ENCODE measurements around the gene EIF1AX.
"Not testable (repeated sequence)": the region's sequence is repeated elsewhere in the genome, so short reads cannot be mapped to it uniquely, and the experiment has no call there.

EIF1AX gene, protein sequence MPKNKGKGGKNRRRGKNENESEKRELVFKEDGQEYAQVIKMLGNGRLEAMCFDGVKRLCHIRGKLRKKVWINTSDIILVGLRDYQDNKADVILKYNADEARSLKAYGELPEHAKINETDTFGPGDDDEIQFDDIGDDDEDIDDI

DNA sequence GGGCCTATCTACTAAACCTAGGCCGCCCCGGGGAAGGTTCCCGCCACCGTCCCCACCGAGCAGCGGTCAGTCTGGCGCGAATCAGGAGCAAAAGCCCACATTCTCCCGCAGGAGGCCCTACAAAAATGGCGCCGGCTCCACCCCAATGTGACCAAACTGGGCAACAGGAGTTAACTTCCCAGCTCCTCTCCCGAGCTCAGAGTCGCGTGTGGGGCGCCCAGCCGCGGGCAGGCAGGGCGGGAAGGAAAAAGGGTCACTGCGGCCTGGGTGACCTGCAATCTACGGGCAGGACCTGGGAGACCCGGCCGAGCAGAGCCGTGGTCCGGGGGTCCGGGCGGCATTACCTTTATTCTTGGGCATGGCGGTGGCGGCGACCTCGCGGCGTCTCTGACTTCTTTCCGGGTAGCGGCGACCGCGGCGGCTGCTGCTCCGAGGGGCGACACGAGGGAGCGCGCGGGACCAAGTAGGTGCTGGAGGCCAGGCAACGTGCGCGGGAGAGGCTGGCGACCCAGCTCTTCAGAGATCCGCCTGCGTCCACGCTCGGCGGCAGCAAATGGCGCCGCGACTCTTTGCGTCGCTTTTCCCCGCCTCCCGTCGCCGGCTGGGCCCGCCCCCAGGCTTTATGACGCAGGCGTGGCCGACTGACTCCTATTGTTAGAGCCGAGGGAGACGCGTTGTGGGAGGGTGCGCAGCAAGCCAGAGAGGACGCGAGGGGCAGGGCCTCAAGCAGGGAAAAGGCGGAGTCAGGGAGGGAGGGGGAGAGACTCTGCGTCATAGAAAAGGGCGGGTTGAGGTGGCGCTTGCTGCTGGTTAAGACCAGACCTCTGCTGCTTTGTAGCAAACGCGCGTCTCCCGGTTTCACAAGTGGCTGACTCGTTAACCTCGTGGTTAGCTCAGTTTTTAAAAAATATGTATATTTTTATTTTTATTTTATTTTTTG lies at the start of gene EIF1AX:
TSS of gene EIF1AX (minus strand) at position 558 of the 940 bp plus-strand sequence. CDS start at position 360, 198 bp downstream.
- DNase-seq: peak; percentile 88

DNA sequence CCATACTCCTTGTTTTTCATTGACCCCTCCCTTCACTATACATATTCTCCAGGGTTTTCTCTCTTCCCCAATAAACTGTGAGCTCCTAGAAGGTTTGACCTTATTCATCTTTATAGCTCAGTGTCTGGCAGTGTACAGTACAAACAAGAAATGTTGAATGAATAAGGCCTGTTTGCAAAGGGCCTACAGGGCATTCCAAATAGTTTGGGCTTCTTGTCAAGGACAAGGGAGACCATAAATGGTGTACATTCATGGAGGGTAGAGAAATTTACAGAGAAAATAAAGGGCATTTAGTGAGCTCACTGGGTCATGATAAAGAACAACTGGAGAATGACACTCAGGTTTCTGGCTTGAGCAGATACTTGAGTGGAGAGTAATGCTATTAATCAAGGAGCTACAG lies 47.5 kb upstream of the EIF1AX start:
- DNase-seq: no peak

DNA sequence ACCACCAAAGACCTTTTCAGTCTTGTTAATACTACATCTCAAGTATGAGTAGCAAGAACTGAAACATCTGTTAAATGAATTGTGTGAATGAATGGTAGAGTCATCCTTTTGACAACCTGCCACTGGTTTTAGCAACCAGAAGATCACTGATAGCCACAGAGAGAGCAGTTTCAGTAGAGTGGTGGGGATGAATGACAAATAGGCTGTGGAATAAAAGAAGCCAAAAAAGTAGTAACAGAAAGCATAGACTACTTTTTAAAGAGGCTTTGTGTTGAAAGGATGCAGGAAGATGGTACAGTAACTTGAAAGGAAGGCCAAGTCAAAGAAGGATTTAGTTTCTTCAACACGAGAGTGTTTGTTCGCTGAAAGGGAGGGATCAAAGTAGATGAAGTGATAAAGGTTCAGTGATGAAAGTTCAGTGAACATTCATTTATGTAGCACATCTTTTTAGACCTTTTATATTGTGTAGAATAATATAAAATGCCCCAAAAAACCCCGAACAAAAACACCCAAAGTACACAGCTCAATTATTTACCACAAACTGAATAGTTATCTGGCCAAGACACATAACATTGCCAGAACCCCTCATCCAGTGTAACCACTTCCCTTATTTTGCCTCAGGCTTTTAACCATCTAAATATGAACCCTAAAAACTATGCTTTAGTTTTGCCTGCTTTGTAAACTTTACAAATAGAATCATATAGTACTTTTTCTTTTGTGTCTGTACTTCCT lies 40.1 kb upstream of the EIF1AX start:
- DNase-seq: no peak

DNA sequence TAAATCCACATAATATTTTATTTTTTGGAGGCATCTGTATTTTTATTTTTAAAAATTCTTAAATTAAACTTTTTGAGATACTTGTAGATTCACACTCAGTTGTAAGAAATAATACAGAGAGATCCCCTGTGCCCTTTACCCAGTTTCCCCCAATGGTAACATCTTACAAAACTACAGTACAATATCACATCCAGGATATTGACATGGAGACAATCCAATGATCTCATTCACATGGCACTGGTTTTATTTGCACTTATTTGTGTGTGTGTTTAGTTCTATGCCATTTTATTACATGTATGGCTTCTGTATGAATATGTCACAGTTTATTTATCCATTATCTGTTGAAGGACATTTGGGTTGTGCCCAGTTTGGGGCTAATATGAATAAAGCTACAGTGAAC lies 35.5 kb upstream of the EIF1AX start:
- no peak for DNase-seq

DNA sequence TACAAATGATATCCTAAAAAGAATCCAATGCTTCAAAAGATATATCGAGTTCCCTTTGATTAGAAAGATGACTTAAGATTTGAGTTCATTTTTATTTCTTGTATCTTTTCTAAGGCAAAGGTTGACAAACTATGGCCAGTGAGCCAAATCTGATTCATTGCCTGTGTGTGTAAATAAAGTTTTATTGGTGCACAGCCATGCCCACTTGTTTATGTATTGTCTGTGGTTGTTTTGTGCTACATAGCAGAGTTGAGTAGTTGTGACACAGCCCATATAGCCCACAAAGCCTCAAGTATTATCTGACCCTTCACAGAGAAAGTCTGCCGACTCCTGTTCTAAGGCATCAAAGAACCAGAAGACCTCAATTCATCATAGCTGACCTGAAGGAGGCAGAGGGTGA lies 32.2 kb upstream of the EIF1AX start:
- DNase-seq: no peak

DNA sequence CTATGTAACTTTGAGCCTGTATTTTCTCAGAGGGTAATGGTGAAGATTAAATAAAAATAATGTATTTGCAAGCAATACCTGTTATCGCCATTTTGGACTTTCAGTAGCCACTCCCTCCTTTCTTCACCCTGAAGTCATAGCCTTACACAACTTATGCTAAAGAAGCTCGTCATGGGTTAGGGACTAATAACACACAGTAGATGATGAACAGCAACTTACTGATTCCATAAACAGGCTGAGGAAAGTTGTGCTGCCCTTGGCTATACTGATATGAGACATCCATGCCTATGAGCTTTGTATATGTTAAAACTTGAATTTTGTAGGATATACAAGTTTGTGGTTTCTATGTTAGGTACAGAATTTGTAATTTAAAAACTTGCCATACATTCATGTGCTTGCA lies 31.7 kb upstream of the EIF1AX start:
- DNase-seq: no peak

DNA sequence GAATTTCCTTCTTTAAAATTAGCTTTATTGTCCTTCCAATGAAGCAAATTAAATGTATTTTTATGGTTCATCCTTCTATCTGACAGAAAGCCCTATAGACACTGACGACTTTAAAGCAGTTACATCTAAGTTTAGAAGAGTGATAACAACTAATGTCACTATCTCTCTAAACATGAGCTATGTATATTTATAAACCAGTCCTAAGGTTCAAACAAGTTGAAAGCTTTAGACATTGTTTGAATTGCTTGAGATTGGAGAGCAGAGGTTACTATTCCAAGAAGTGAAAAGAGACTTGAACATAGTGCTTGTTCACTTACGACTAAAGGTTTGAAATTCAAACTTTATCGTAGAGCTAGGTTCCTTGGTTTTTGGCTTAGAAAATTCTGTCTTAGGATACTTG lies 30.2 kb upstream of the EIF1AX start:
- no peak for DNase-seq

DNA sequence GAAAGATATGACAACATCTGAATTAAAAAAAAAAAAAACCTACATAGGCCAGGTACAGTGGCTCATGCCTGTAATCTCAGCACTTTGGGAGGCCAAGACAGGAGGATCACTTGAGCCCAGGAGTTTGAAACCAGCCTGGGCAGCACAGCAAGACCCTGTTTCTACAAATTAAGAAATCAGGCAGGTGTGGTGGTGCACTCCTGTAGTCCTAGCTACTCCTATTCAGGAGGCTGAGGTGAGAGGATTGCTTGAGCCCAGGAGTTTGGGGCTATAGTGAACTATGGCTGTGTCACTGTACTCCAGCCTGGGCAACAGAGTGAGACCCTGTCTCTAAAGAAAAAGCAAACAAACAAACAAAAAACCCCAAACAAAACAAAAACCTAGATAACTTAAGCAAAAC lies 20.9 kb upstream of the EIF1AX start:
- DNase-seq: not testable (repeated sequence)

DNA sequence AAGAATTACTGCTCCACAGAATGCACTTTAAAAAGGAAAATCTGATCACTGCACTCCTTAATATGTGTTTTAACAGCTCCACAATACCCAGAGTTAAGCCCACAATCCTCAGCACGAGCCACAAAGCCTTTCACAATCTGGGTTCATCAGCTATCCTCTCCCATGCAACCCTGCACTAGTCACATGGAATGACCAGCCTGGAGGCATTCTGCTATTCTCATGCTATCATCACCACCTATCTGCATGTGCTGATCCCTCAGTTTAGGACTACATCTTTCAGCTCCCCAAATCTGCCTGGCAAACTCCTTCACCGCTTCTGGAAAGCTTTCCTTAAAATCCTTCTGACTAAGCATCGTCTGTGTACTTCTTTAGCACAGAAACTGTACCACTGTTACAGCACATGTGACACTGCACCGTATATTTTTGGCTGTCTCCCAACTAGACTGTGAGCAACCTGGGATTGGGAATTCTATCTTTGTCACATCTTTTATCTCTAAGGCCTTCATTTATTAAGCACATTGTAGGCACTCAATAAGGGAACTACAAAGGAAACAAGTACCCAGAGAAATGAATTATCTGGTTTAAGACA lies 18.3 kb upstream of the EIF1AX start:
- DNase-seq: no peak

DNA sequence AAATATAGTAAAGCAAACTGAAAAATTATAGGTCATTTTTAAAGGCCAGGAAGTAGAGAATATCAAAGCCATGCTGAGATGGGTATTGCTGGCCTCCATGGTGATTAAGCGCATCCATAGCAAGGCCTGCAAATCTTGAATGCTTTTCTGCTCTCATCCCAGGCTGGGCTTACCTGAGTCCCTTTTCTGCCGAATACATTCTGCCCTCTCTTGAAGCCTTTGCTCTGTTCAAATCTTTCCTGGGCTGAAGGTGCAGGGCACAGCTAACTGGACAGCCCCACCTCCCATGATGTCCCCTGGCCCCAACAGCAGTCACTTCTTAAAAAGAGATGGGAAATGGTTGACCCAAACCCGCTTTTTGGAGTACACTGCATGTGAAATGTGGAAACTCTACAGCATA lies 10.1 kb upstream of the EIF1AX start:
- DNase-seq: no peak

DNA sequence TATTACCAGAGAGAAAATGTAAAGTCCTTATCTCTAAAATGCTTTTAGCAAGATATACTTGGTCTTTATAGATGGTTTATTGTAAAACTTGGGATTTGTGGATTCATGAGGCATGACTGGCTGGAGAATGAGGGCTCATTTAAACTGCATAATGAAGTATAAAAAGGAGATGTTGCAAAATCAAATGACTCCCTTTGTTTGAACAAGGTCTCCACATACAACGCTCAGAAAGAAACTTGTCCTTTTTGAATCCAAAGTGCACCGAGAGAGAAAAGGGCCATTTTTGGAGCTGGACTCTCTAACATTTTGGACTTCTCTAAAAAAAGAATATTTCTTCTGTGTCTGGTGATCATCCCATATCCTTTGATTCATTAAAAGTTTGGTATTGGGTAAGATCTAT lies 7.7 kb upstream of the EIF1AX start:
- no peak for DNase-seq

DNA sequence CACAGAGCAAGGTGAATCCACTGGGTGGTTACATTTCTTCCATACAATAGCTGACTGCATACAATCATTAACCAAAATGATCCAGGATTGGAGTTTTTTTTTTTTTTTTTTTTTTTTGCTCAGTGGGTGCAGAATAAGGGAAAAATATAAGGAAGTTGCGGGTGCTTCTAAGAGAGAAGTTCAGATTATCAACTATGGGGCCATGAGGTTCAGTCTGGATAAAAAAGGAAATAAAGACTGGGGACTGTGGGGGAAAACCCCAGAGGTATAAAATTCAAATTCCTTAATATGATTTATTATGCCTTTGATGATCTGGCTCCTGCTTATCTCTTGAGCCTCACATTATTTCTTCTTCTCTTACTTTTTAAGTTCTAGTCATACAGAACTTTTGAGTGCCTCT lies 5.9 kb upstream of the EIF1AX start:
- no peak for DNase-seq

DNA sequence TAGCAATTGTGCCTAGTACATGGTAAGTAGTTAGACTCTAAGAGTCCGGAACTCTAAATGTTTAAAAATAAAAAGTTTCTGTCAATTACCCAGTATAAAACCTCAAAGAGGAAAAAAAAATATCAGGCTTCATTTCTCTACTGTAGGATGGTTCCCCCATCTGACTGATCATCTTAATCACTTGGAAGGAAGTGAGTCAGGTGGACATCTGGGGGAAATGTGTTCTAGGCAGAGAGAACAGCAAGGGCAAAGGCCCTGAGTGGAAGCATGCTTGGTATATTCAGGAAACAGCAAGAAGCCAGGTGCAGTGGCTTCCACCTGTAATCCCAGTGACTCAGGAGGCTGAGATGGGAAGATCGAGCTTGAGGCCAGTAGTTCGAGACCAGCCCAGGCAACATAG lies 2.9 kb upstream of the EIF1AX start:
- DNase-seq: no peak

DNA sequence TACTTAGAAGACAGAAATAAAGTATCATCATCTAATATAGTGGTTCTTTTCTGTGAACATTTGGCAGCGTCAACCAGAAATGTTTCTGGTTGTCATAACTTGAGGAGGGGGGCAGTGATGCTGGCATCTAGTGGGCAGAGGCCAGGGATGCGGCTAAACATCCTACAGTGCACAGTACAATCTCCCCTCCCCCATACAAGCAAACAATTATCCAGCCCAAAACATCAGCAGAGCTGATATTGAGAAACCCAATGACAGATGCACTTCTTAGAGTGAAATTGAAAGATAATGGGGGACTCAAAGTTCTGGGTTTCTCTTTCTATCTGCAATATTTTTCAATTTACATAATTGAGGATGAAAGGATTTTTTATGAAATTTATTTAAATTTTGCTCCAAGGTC lies 1.9 kb upstream of the EIF1AX start:
- DNase-seq: no peak

DNA sequence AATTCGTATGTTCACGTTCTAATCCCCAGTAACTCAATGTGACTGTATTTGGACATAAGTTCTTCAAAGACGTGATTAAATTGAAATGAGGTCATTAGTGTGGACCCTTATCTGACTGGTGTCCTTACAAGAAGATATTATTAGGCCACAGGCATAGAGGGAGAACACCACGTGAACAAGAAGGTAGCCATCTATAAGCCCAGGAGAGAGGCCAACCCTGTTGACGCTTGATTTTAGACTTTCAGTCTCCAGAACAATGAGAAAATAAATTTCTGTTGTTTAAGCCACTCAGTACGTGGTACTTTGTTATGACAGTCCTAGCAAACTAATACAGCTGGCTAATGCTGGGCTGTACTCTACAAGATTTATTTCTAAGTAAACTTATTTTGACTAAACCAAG lies 1.5 kb upstream of the EIF1AX start:
- no peak for DNase-seq

DNA sequence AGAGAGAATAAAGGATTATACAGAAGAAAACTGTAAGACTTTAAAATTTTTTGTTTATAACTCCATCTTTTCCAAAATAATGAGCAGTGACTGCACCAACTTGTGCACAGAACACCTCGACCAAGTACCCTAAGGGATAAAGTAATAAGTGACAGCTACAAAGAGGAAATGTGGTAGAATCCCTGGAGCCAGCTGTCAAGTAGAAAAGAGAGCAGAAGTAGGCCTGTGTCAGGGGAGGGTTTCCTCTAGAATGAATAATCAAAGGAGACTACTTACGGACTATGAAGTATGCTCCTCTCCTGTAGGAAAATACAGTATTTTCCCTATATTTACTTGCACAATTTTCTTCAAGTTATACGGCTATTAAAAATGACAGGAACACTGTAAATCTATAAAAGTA lies 1.2 kb downstream of the EIF1AX start:
- DNase-seq: no peak

DNA sequence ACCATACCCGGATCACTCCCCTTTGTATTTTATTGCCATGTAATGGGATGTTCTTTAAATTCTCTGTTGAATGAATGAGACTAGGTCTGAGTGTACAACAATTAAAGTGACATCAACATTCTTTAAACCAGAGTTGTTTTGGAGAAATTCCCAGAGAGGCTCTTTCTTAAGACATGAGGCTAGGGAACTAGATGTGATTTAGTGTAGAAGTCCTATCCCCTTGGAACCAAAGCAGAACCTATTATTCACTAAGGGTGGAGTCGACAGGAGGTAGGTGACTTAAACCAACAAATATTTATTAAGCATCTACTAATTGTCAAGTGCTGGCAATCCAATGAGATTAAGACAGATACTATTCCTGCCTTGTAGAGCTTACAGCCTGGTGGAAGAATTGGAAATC lies 1.7 kb downstream of the EIF1AX start:
- no peak for DNase-seq

DNA sequence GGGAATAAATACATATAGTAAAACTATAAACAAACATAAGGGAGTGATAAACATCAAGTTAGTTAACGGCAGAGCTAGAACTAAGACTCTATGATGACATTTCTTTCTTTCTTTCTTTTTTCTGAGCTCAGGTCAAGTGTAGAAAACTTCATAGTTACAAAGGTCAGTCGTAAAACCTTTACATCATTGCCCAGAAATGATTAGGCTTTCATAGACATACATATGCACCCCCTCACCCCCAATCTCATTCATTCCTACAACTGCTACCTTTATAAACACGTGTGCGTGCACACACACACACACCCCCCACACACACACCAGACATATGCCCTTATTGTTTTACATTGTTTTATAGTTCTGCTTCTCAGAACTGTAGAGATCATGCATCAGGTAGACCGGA lies 5.7 kb downstream of the EIF1AX start:
- no peak for DNase-seq

DNA sequence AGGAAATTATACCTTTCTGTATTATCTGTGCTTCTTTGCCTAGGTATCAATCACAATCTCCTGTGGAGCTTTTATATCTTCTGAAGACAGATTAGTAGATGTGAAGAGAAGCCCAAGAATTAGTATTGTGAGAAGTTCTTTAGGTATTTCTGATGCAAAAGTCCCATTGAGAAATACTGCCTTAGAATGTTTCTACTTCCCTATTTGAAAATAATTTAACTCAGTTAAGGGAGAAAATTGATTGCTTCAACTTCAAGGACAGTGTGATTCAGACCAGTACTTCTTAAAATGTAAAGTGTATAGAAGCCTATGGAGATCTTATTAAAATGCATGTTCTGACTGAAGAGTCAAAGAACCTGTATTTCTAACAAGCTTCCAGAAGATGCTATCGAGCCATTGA lies 9.0 kb downstream of the EIF1AX start:
- no peak for DNase-seq

DNA sequence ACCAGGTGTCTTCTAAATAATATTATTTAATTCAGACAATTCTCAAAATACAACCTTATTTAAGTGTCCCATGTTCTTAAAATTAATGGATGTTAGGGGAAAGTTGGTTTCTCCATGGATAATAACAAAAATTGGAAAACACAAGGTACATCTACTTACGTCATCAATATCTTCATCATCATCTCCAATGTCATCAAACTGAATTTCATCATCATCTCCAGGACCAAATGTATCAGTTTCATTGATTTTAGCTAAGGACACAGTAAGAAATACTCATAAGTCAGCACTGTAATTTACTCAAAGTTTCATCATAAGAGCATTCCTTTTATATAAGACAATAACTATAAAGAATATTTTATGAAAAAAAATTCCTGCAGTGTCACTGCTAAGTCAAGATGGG lies 11.3 kb downstream of the EIF1AX start:
- no peak for DNase-seq

DNA sequence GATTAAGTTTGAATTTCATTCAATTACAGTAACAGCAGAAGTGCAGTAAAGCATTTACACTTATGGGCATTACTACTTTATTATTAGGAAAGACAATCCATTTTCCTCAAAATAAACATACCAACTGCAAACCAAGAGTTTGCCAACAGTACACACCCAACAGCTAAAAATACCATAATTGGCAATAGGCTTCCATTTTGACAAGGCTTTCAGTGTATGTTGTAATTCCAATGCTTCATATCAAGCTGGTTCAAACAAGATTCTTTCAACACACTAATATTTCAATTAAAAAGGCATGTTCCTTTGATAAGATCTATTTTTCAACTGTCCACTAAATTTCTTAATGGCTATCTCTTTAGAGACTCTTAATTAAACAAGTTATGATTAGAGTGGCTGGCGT lies 12.1 kb downstream of the EIF1AX start:
- no peak for DNase-seq

DNA sequence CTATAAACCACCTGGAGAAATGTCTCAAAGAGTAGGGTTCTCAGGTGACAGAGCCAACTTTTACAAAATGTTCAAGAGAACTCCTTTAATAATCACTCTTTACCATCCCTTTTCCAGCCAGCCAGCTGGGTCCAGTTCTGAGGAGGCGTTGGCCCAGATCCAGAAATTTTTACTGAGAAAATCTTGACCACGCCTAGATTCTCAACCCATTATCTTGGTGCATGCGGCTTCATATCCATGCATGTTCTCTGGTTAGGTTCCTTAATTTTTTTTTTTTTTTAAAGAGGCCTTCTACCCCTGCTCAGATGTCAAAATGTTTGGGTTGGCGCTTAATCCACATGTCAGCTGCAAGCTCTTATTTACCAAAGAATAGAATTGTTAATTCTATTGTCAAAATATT lies 13.0 kb downstream of the EIF1AX start:
- no peak for DNase-seq

DNA sequence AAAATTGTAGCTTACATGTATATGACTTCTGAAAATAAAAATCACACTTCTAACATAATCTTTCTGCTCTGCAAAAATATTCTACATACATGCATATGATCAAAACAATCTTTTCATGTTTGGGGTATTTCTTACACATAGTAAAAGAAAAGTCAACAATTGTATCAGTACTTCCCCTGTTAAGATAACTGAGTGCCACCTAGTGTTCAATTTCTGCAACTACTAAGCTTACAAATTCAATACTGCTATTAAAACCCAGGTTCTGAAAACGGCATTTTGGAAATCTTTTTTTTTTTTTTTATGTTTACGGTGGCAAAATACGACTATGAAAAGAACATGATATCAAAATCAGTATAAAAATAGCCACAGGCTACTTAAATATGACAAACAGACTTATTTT lies 14.2 kb downstream of the EIF1AX start:
- not testable (repeated sequence) for DNase-seq

DNA sequence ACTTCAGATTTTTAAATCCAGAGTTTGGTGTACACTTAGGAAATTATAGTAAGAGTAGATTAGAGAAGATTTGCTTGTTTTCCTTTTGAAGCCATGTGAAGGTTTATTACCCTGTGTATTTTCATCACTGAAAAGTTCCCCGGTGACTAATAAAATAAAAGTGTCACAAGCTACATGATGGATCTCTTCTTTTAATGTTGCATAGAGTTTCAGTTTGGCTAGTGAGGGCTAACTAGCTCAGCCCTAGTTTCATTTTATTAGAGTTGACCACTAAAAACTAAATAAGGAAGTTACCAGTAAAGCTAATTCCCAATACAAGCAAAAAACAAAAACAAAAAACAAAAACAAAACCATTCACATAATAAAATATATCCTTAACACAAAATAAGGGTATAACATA lies 14.8 kb downstream of the EIF1AX start:
- not testable (repeated sequence) for DNase-seq
